Fibroblast of pulmonary artery (primary cell): Measurements from ENCODE around the gene CHSY1.

ENCODE experiments used
- DNase-seq: peaks from one replicate; pipeline ENCODE4 v3.0.0-alpha.2; 2010; ENCODE audit warnings: low read depth
- H3K4me3 ChIP-seq: replicated peaks from 2 replicates; pipeline ENCODE4 v1.5.1; 2011; ENCODE audit warnings: low read depth, mild to moderate bottlenecking, control low read depth, low read length, moderate library complexity
- TF ChIP-seq, protein P1 (sequence below): IDR thresholded peaks from 2 replicates; pipeline ENCODE4 v1.5.1; 2011; ENCODE audit warnings: mild to moderate bottlenecking, control low read depth, low read length, inconsistent platforms; ENCODE audit errors: missing control alignments

The CHSY1 gene

DNA sequence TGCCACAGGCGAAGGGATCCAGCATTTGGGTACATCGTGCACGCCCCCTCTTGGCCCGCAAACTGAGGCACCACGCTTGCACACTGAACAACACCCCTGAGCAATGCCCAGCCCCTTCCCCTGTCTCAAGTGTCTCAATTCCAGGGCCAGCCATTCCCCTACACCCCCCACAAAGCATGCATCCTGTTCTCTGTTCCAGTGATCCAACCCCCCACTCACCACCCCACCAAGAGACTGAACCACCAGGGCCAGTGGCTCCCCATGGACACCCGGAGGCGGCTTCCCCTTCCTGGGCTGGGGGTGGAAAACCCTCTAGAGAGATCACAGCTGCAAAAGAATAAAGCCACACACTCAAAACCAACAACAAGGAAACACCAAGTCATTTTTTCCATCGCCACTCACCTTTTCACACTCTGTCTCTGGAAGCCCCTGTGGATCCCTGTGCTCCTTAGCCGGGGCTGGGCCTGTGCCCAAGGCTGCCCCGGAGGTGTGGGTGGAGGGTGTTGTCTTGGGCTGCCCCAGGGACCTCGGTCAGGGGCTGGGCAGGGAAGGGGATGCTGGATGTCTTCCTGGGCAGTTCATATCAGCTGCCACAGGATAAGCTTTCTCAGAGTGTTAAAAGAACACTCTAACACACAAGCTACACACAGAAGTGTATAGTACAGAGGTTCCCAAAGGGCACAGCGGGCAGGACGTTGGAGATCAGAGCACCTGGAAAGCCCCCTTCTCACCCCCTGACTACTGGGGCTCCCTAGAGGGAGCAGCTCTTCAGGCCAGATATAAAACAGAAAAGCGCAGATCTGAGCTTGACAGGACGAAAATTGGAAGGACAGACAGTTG lies 92.5 kb downstream of the CHSY1 start:
- TF ChIP-seq, protein P1, sequence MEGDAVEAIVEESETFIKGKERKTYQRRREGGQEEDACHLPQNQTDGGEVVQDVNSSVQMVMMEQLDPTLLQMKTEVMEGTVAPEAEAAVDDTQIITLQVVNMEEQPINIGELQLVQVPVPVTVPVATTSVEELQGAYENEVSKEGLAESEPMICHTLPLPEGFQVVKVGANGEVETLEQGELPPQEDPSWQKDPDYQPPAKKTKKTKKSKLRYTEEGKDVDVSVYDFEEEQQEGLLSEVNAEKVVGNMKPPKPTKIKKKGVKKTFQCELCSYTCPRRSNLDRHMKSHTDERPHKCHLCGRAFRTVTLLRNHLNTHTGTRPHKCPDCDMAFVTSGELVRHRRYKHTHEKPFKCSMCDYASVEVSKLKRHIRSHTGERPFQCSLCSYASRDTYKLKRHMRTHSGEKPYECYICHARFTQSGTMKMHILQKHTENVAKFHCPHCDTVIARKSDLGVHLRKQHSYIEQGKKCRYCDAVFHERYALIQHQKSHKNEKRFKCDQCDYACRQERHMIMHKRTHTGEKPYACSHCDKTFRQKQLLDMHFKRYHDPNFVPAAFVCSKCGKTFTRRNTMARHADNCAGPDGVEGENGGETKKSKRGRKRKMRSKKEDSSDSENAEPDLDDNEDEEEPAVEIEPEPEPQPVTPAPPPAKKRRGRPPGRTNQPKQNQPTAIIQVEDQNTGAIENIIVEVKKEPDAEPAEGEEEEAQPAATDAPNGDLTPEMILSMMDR: no peak
- H3K4me3 ChIP-seq: no peak overlapping the region
- no peak for DNase-seq

DNA sequence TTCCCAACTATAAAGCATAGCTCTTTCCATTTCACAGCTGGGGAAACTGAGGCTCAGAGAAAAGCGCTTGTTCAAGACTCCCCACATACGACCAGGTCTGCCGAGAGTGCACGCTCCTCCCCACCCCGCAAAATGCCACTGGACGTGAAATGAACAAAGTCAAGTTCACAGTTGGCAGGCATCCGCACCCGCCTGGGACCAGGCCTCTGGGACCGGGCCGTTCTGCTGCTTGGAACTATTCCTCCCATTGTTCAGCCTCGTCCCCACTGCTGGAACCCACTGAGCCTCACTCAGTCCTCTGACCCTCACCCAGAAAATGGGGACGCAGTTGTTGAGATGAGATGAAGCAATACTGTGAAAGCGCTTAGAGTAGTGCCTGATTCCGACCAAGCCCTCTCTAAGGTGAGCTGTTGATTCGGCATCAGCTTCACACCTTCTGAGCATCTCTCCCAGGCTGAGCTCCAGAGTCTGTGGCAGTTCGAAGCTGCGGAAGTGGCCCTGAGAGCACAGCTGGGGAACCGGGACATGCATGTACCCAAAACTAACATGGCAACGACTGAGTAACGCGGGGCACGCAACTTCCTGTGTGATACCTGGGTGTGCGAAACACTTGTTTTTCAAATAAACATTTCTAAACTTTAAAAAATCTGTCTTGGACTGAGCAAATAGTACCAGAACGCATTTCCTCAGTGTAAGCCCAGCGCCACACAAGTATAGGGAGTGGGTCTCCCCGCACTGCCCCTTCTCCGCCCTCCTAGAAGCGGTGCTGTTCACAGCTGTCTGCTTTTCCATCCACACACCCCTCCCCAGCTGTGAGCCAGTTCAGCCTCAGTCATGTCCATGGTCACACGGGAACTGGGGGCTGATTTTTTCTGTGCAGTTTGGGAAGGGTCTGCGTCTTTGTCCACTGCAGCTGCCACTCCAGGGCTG lies 93.4 kb downstream of the CHSY1 start:
- DNase-seq: no peak
- TF ChIP-seq, protein P1: no peak
- H3K4me3 ChIP-seq: no peak overlapping the region

DNA sequence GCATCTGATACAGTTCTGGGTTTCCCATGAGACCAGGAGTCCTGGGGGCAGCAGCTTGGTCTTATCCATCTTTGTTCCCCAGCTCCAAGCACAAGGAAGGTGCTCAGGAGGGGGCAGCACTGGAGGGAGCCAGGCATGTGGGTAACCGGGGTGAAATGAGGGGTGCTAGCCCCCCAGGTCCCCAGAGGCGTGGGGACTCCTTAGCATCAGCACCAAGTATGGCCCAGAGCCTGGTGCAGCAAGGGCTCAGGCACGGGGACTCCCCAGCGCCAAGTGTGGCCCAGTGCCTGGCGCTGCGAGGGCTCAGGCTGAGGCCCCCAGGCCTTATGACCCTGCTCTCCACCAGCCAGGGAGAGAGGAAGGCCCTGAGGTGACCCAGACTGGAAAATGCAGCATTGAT lies 94.1 kb downstream of the CHSY1 start:
- H3K4me3 ChIP-seq: no peak overlapping the region
- DNase-seq: no peak
- TF ChIP-seq, protein P1: no peak

DNA sequence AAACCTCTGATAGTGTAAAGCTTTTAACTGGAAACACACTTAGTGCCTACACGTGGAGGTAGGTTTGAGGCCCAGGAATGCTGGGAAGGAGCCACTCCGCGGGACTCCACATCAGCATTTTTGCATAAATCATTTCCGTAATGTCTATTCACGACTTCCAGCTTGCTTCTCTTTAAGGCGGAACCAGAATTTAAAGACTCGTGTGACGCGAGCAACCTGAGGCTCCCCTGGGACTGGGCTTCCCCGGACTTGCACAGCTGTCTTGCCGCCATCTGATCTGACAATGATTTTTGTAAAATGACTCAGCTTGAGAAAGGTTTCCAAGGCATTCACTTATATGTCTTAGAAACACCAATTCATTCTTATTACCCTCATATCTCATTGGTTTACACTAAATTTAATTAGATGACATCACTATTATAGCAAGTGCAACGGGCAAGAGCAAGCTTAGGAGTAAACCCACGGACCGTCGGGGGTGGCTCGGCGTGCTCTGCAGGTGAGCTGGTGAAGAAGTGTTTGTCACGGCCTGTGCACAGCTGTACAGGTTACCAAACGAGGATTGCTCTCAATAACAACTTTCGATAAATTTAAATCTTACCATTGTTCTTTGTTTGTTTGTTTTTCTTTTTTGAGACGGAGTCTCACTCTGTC lies 95.2 kb downstream of the CHSY1 start:
- no peak for DNase-seq
- no peak overlapping the region for H3K4me3 ChIP-seq
- TF ChIP-seq, protein P1: no peak

DNA sequence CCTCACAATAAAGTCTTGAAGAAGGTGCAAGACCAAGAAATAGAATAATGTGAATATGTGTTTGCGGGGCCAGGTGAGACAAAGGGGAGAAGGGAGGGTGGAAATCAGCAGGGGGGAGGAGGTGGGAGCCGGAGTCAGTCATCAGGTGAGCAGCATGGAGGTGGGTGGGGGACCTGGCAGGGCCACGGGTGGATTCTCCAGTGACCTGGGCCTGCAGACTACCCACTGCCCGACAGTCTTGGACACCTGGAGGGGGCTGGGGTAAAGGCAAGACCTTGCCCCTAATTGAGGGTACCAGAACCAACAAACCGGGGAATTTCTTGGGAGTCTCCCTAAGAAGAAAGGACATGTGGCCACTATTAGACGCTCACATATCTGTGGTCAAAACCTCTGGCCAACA lies 95.8 kb downstream of the CHSY1 start:
- TF ChIP-seq, protein P1: no peak
- no peak for DNase-seq
- no peak overlapping the region for H3K4me3 ChIP-seq

DNA sequence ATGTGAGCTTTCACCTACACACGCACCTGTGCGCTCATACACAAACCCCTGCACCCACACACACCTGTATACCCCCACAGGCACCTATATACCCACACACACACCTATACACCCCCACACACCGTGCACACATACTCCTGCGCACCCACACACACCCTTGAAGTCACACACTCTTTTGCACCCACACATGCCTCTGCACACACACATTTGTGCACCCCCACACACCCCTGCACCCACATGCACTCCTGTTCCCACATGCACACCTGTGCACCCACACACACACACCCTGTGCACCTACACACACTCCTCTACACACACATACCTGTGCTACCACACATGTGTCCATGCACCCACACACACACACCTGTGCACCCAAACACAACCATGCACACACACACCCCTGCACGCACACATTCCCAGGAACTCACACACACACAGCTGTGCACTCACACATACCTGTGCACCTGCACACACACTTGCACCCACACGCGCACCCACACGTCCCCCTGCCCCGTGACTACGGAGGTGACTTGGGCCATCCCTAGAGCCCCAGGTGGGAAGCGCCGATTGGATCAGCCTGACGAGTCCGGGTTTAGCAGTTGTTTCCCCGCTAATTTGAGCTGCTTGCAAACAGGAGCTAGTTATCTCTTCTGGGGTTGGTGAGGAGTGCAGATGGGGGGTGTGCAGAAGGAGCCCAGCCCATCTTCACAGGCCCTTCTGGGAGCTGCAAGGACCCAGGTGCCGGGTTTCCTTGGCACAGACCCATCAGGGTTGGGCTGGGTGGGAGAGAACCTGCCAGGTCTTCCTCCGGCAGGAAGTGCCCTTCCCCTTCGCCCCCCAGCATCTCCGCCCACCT lies 97.8 kb downstream of the CHSY1 start:
- DNase-seq: no peak

More for the DNA sequence above, 97.8 kb downstream of the CHSY1 start:
- H3K4me3 ChIP-seq: no peak overlapping the region
- TF ChIP-seq, protein P1: no peak
